B cell (primary cell): Measurements from ENCODE around the gene GLIS1. TPM values are rescaled to one million over a fixed set of nuclear protein-coding genes. Genes with fewer than 3 reads are reported as not detected.

Experiments
- ATAC-seq: fragments of 200-7000 bp; cut with Tn5 transposase; one replicate; pipeline ENCODE4 v1.10.0; 2021; ENCODE audit warnings: low read depth, mild to moderate bottlenecking, moderate number of reproducible peaks, moderate library complexity
- CTCF ChIA-PET: fragments of 350-600 bp; sonication (Branson Sonifier 250); formaldehyde crosslinking; loops from one replicate; lab custom pipeline; 2021; ENCODE audit warnings: antibody characterized with exemption, inconsistent platforms; lab: Charles Lee
- POLR2A ChIA-PET: fragments of 350-600 bp; sonication (Branson Sonifier 250); formaldehyde crosslinking; loops from one replicate; lab custom pipeline; 2021; ENCODE audit warnings: antibody characterized with exemption; lab: Charles Lee
- DNase-seq: peaks from one replicate; pipeline ENCODE4 v3.0.0; 2013
- H2AFZ ChIP-seq: 2 replicates; pipeline ENCODE4 v1.6.1; 2012; ENCODE audit warnings: mild to moderate bottlenecking, low read depth, low read length; ENCODE audit not compliant: insufficient read depth, poor library complexity, severe bottlenecking
- H3K27ac ChIP-seq, 2 donors: 1 replicate in 1 of 2; 2 replicates in 1 of 2; pipeline ENCODE4 v1.5.1; 2012 to 2013; ENCODE audit warnings: low read length in 2 of 2, mild to moderate bottlenecking in 2 of 2, moderate library complexity in 1 of 2
- H3K27me3 ChIP-seq, 4 experiments: fragments of 200-600 bp in 1 of 4; sonication (generic) in 1 of 4; replicated peaks in 1 of 4; 1 replicate in 2 of 4; 2 replicates in 2 of 4; pipeline versions ENCODE4 v1.6.1 to v1.7.0; 2013 to 2016; ENCODE audit warnings: low read length in 3 of 4, mild to moderate bottlenecking in 2 of 4, mixed read lengths in 1 of 4, moderate library complexity in 1 of 4; ENCODE audit not compliant: insufficient read depth in 4 of 4, control insufficient read depth in 3 of 4; ENCODE audit errors: control extremely low read depth in 1 of 4
- H3K36me3 ChIP-seq, 2 experiments: replicated peaks in 1 of 2; 1 replicate in 1 of 2; 2 replicates in 1 of 2; pipeline versions ENCODE4 v1.6.1 to v1.7.1; 2013; ENCODE audit warnings: low read length in 1 of 2; ENCODE audit not compliant: insufficient read depth in 2 of 2, control insufficient read depth in 1 of 2; ENCODE audit errors: control extremely low read depth in 1 of 2, extremely low read depth in 1 of 2
- H3K4me1 ChIP-seq, 2 donors: fragments of 200-600 bp in 1 of 2; sonication (generic) in 1 of 2; 1 replicate in 1 of 2; 2 replicates in 1 of 2; pipeline versions ENCODE4 v1.5.1 to v1.6.1; 2013 to 2017; ENCODE audit warnings: low read length in 2 of 2; ENCODE audit not compliant: control insufficient read depth in 2 of 2, insufficient read depth in 2 of 2
- H3K4me2 ChIP-seq: replicated peaks from 2 replicates; pipeline ENCODE3; 2012; ENCODE audit warnings: mild to moderate bottlenecking, low read depth, low read length; ENCODE audit not compliant: poor library complexity, severe bottlenecking
- H3K4me3 ChIP-seq, 5 experiments: fragments of 200-600 bp in 1 of 5; sonication (generic) in 1 of 5; 1 replicate in 3 of 5; 2 replicates in 2 of 5; pipeline versions ENCODE4 v1.5.1 to v1.7.0; 2011 to 2016; ENCODE audit warnings: low read length in 4 of 5, mild to moderate bottlenecking in 4 of 5, low read depth in 2 of 5, control low read depth in 1 of 5, moderate library complexity in 1 of 5; ENCODE audit not compliant: insufficient read depth in 1 of 5; ENCODE audit errors: control extremely low read depth in 1 of 5, extremely low read depth in 1 of 5
- H3K79me2 ChIP-seq: fragments of 200-600 bp; sonication (generic); one replicate; pipeline ENCODE4 v1.6.0; 2016; ENCODE audit warnings: low read length; ENCODE audit not compliant: control insufficient read depth, insufficient read depth
- H3K9ac ChIP-seq: fragments of 200-600 bp; sonication (generic); 2 replicates; pipeline ENCODE4 v1.6.1; 2017; ENCODE audit warnings: mild to moderate bottlenecking, low read length, moderate library complexity
- H3K9me3 ChIP-seq, 3 donors: one replicate each; pipeline versions ENCODE4 v1.6.1 to v1.7.1; 2013; ENCODE audit warnings: low read length in 2 of 3; ENCODE audit not compliant: control insufficient read depth in 2 of 3, insufficient read depth in 1 of 3; ENCODE audit errors: control extremely low read depth in 1 of 3
- H4K20me1 ChIP-seq: 2 replicates; pipeline ENCODE4 v1.6.0; 2012; ENCODE audit warnings: mild to moderate bottlenecking, low read length; ENCODE audit not compliant: insufficient read depth, control insufficient read depth, poor library complexity, severe bottlenecking
- H3K27ac Mint-ChIP-seq: one replicate; pipeline ENCODE4 v1.8.0; 2021; ENCODE audit warnings: mixed read lengths
- H3K27me3 Mint-ChIP-seq: one replicate; pipeline ENCODE4 v1.8.0; 2021; ENCODE audit warnings: mixed read lengths
- H3K4me1 Mint-ChIP-seq: one replicate; pipeline ENCODE4 v1.8.0; 2021; ENCODE audit warnings: mixed read lengths
- H3K4me3 Mint-ChIP-seq: one replicate; pipeline ENCODE4 v1.8.0; 2021; ENCODE audit warnings: mixed read lengths
- H3K9me3 Mint-ChIP-seq: one replicate; pipeline ENCODE4 v1.8.0; 2022; ENCODE audit warnings: mixed read lengths; ENCODE audit not compliant: insufficient read depth
- CTCF ChIP-seq: fragments of 200-600 bp; IDR thresholded peaks from one replicate; pipeline ENCODE4 v1.8.0; 2022; ENCODE audit warnings: antibody characterized with exemption, mild to moderate bottlenecking
- EZH2 ChIP-seq: IDR thresholded peaks from 2 replicates; pipeline ENCODE4 v1.6.1; 2012; ENCODE audit warnings: borderline replicate concordance, low read depth, mild to moderate bottlenecking, moderate library complexity, low read length; ENCODE audit not compliant: insufficient read depth, poor library complexity, severe bottlenecking
- WGBS: methylation state at CpG from one replicate; pipeline ENCODE4 v1.1.5; 2013; ENCODE audit warnings: missing lambda C conversion rate; ENCODE audit not compliant: insufficient coverage; 5-methylcytosine and 5-hydroxymethylcytosine counted together
- intact Hi-C: fragments of 100-400 bp; cut with micrococcal nuclease; formaldehyde crosslinking; loops from one replicate; pipeline ENCODE4 v1.10.0; 2022
- polyA plus RNA-seq: library from polyadenylated mRNA; depleted of rRNA; stranded (reverse); fragments of >200 nt; gene quantifications from 2 replicates; pipeline ENCODE4 v1.2.3, GENCODE V29; 2012
- total RNA-seq, 2 donors: library from RNA; stranded (reverse); fragments of 120-200 nt in 1 of 2; gene quantifications; 1 replicate in 1 of 2; 2 replicates in 1 of 2; pipeline versions ENCODE4 v1.2.3 to v1.2.4, GENCODE V29; 2013 to 2022

GLIS1 gene
- total and polyA plus RNA-seq, 2 donors (not counting 1 experiment from before 2014, with no cell fraction given), result not detected

- no peak overlapping the region for H3K9ac ChIP-seq
- H3K4me2 ChIP-seq, result no peak overlapping the region
- Mint-ChIP-seq H3K27ac (no peak overlapping the region), H3K4me3 (no peak overlapping the region), H3K27me3 (peaks cover 33% of the 10 kb centered on the region), H3K4me1 (no peaks in the 10 kb centered on the region), H3K9me3 (no peaks in the 10 kb centered on the region)
- WGBS, result 79% methylated on average over 8 of the region's 10 CpGs
- H4K20me1 ChIP-seq, result no peaks in the 10 kb centered on the region
- H3K36me3 ChIP-seq, result no peaks in the 10 kb centered on the region
- no peaks in the 10 kb centered on the region for H3K9me3 ChIP-seq
- intact Hi-C loops, result no loop called here
- no peaks in the 10 kb centered on the region for H3K79me2 ChIP-seq
- TF ChIP-seq EZH2 (no peak), CTCF (no peak)
- POLR2A ChIA-PET, result no interaction called here
- no peaks in the 10 kb centered on the region for H3K4me1 ChIP-seq
- ATAC-seq, result no peak
- no peak overlapping the region for H3K27ac ChIP-seq
- H3K27me3 ChIP-seq, result peaks cover 0 to 5% (median under 1%) of the 10 kb centered on the region in 4 experiments
- CTCF ChIA-PET, result no interaction called here
- no peak overlapping the region for H2AFZ ChIP-seq
- no peak overlapping the region for H3K4me3 ChIP-seq
- DNase-seq, result no peak
Observed at GRCh38 chr1:53688381-53689102, 50.4 kb downstream of the GLIS1 start.

- ATAC-seq (no peak), DNase-seq (no peak)
- Histone ChIP-seq H3K9me3 (no peaks in the 10 kb centered on the region), H3K79me2 (no peaks in the 10 kb centered on the region), H2AFZ (no peak overlapping the region), H3K9ac (no peak overlapping the region), H4K20me1 (no peaks in the 10 kb centered on the region), H3K4me3 (no peak overlapping the region), H3K27ac (no peak overlapping the region), H3K4me1 (no peaks in the 10 kb centered on the region), H3K4me2 (no peak overlapping the region), H3K36me3 (no peaks in the 10 kb centered on the region), H3K27me3 (peaks cover 0 to 5% (median under 1%) of the 10 kb centered on the region in 4 experiments)
- no peak for TF ChIP-seq EZH2
- TF ChIP-seq CTCF, result no peak
- intact Hi-C loops, result no loop called here
- no peak overlapping the region for H3K4me3 Mint-ChIP-seq
- H3K27me3 Mint-ChIP-seq, result peaks cover 35% of the 10 kb centered on the region
- POLR2A ChIA-PET, result no interaction called here
- 95% methylated on average over 16 of the region's 19 CpGs for WGBS
- H3K27ac Mint-ChIP-seq, result no peak overlapping the region
- no peaks in the 10 kb centered on the region for H3K4me1 Mint-ChIP-seq
- CTCF ChIA-PET, result no interaction called here
- no peaks in the 10 kb centered on the region for H3K9me3 Mint-ChIP-seq
Observed at GRCh38 chr1:53687901-53688300, 51.1 kb downstream of the GLIS1 start.
